Endodermal cell (in vitro differentiated cells): ENCODE measurements around the gene CNGB1. TPM values are rescaled to one million over a fixed set of nuclear protein-coding genes. Genes with fewer than 3 reads are reported as not detected.
"Not testable (repeated sequence)": the region's sequence is repeated elsewhere in the genome, so short reads cannot be mapped to it uniquely, and the experiment has no call there.

ENCODE experiments used
- DNase-seq: peaks from one replicate; pipeline ENCODE4 v3.0.0-alpha.2; 2017
- H3K27ac ChIP-seq: 2 replicates; pipeline ENCODE4 v1.5.1; 2013; ENCODE audit warnings: mild to moderate bottlenecking, low read depth, low read length, moderate library complexity
- H3K27me3 ChIP-seq: 2 replicates; pipeline ENCODE4 v1.6.1; 2013; ENCODE audit warnings: mild to moderate bottlenecking, low read length, moderate library complexity; ENCODE audit not compliant: insufficient read depth, control insufficient read depth, poor library complexity, severe bottlenecking
- H3K36me3 ChIP-seq: 2 replicates; pipeline ENCODE4 v1.7.0; 2013; ENCODE audit warnings: mild to moderate bottlenecking, low read length, moderate library complexity; ENCODE audit not compliant: control insufficient read depth, insufficient read depth
- H3K4me1 ChIP-seq: one replicate; pipeline ENCODE4 v1.7.0; 2013; ENCODE audit warnings: low read length; ENCODE audit not compliant: control insufficient read depth, insufficient read depth
- H3K4me3 ChIP-seq: 2 replicates; pipeline ENCODE4 v1.5.1; 2013; ENCODE audit warnings: mild to moderate bottlenecking, low read length, moderate library complexity
- H3K9ac ChIP-seq: 2 replicates; pipeline ENCODE4 v1.6.1; 2013; ENCODE audit warnings: mild to moderate bottlenecking, low read length, moderate library complexity; ENCODE audit not compliant: poor library complexity, severe bottlenecking; ENCODE audit errors: extremely low read depth
- H3K9me3 ChIP-seq: 2 replicates; pipeline ENCODE4 v1.6.1; 2013; ENCODE audit warnings: mild to moderate bottlenecking, low read length, moderate library complexity; ENCODE audit not compliant: control insufficient read depth
- H3K27ac Mint-ChIP-seq: 2 replicates; pipeline ENCODE4 v1.8.0; 2020; ENCODE audit warnings: mixed read lengths
- H3K27me3 Mint-ChIP-seq: 2 replicates; pipeline ENCODE4 v1.8.0; 2021; ENCODE audit warnings: mild to moderate bottlenecking, mixed read lengths; ENCODE audit not compliant: insufficient read depth
- H3K36me3 Mint-ChIP-seq: 2 replicates; pipeline ENCODE4 v1.8.0; 2020; ENCODE audit warnings: low read depth, mixed read lengths
- H3K4me1 Mint-ChIP-seq: 2 replicates; pipeline ENCODE4 v1.8.0; 2020; ENCODE audit warnings: mixed read lengths
- H3K4me3 Mint-ChIP-seq: 2 replicates; pipeline ENCODE4 v1.8.0; 2020; ENCODE audit warnings: mild to moderate bottlenecking, moderate library complexity, mixed read lengths
- H3K9me3 Mint-ChIP-seq: 2 replicates; pipeline ENCODE4 v1.8.0; 2020; ENCODE audit warnings: mild to moderate bottlenecking, mixed read lengths
- WGBS, 2 experiments: methylation state at CpG; one replicate each; pipeline versions ENCODE4 v1.1.5 to v1.1.7; 2013; ENCODE audit warnings: missing lambda C conversion rate in 2 of 2, mixed read lengths in 1 of 2; ENCODE audit not compliant: insufficient coverage in 1 of 2, insufficient read length in 1 of 2; 5-methylcytosine and 5-hydroxymethylcytosine counted together
- total RNA-seq, 2 donors: library from RNA; stranded (reverse); fragmentation: NEBNext Ultra II Directional in 1 of 2; extraction: Animal tissue kit (Norgen Biotek cat#: 25700) in 1 of 2; gene quantifications; 2 replicates in 1 of 2; 3 replicates in 1 of 2; pipeline ENCODE4 v1.2.1, GENCODE V29; 2021
- TF ChIP-seq, protein P1 (sequence below): fragments of 200-600 bp; sonication (generic); conservative IDR thresholded peaks from 2 replicates; pipeline ENCODE4 v1.5.0; 2021; ENCODE audit warnings: antibody characterized with exemption, mild to moderate bottlenecking

CNGB1 gene
- total RNA-seq, 2 donors from 2014 or later, result 0.29 to 0.60 TPM

- Mint-ChIP-seq H3K27ac (no peak overlapping the region), H3K9me3 (no peaks in the 10 kb centered on the region), H3K36me3 (no peaks in the 10 kb centered on the region), H3K4me3 (no peak overlapping the region), H3K27me3 (peaks cover 1% of the 10 kb centered on the region), H3K4me1 (peaks cover 3% of the 10 kb centered on the region)
- H3K9ac ChIP-seq, result no peak overlapping the region
- peaks cover 2% of the 10 kb centered on the region for H3K4me1 ChIP-seq
- H3K36me3 ChIP-seq, result no peaks in the 10 kb centered on the region
- H3K9me3 ChIP-seq, result no peaks in the 10 kb centered on the region
- DNase-seq, result peak; percentile 6
- H3K4me3 ChIP-seq, result no peak overlapping the region
- H3K27me3 ChIP-seq, result no peaks in the 10 kb centered on the region
- WGBS, 2 experiments, result 83 to 95% methylated on average over 2 to 3 of the region's 4 CpGs
- H3K27ac ChIP-seq, result no peak overlapping the region
- TF ChIP-seq, protein P1, sequence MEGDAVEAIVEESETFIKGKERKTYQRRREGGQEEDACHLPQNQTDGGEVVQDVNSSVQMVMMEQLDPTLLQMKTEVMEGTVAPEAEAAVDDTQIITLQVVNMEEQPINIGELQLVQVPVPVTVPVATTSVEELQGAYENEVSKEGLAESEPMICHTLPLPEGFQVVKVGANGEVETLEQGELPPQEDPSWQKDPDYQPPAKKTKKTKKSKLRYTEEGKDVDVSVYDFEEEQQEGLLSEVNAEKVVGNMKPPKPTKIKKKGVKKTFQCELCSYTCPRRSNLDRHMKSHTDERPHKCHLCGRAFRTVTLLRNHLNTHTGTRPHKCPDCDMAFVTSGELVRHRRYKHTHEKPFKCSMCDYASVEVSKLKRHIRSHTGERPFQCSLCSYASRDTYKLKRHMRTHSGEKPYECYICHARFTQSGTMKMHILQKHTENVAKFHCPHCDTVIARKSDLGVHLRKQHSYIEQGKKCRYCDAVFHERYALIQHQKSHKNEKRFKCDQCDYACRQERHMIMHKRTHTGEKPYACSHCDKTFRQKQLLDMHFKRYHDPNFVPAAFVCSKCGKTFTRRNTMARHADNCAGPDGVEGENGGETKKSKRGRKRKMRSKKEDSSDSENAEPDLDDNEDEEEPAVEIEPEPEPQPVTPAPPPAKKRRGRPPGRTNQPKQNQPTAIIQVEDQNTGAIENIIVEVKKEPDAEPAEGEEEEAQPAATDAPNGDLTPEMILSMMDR, result no peak
Observed at GRCh38 chr16:57876210-57876609, 94.7 kb downstream of the CNGB1 start.

DNA sequence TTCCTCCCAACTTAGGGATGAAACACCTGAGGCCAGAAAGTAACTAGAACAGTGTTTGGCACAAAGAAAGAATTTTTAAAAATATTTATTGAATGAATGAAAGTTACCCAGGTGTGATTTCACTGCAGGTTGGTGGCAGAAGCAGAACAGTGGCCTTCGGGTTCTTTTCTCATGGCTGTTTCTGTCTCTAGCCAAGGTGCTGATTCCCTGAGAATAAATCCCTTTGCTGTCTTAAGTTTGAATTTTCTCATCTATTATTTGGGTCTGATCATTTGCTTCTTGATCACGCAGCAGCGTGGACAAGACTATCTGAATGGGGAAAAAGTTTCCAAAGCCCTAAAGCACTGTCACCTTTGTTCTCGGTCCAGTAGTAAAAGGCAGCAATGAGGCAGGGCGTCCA, 95.6 kb downstream of the CNGB1 start:
- TF ChIP-seq, protein P1, result no peak
- H3K27ac Mint-ChIP-seq, result no peak overlapping the region
- H3K4me3 Mint-ChIP-seq, result no peak overlapping the region
- no peaks in the 10 kb centered on the region for H3K36me3 ChIP-seq
- DNase-seq, result peak; percentile 48
- H3K36me3 Mint-ChIP-seq, result no peaks in the 10 kb centered on the region
- H3K9ac ChIP-seq, result no peak overlapping the region
- H3K9me3 Mint-ChIP-seq, result no peaks in the 10 kb centered on the region
- H3K9me3 ChIP-seq, result no peaks in the 10 kb centered on the region
- no peak overlapping the region for H3K27ac ChIP-seq
- H3K4me1 ChIP-seq, result peaks cover 2% of the 10 kb centered on the region
- no peak overlapping the region for H3K4me3 ChIP-seq
- H3K27me3 Mint-ChIP-seq, result peaks cover 2% of the 10 kb centered on the region
- WGBS, 2 experiments, result 84% methylated on average over 5 of the region's 5 CpGs; no CpG with 5 or more reads in 1 of the 2 experiments
- no peaks in the 10 kb centered on the region for H3K27me3 ChIP-seq
- H3K4me1 Mint-ChIP-seq, result no peaks in the 10 kb centered on the region

- WGBS, 2 experiments, result 22% methylated on average over 6 to 11 of the region's 11 CpGs
- peak; percentile 79 for DNase-seq
- H3K36me3 Mint-ChIP-seq, result no peaks in the 10 kb centered on the region
- TF ChIP-seq, protein P1, result no peak
- peak overlapping the region; percentile 38 for H3K4me3 Mint-ChIP-seq
- H3K27ac ChIP-seq, result no peak overlapping the region
- no peak overlapping the region for H3K4me3 ChIP-seq
- H3K4me1 Mint-ChIP-seq, result no peaks in the 10 kb centered on the region
- H3K27me3 Mint-ChIP-seq, result peaks cover 1% of the 10 kb centered on the region
- no peaks in the 10 kb centered on the region for H3K9me3 ChIP-seq
- H3K27me3 ChIP-seq, result no peaks in the 10 kb centered on the region
- H3K9ac ChIP-seq, result no peak overlapping the region
- no peaks in the 10 kb centered on the region for H3K9me3 Mint-ChIP-seq
- H3K27ac Mint-ChIP-seq, result no peak overlapping the region
- H3K36me3 ChIP-seq, result no peaks in the 10 kb centered on the region
- peaks cover 2% of the 10 kb centered on the region for H3K4me1 ChIP-seq
Observed at GRCh38 chr16:57873218-57873617, 97.7 kb downstream of the CNGB1 start.

DNA sequence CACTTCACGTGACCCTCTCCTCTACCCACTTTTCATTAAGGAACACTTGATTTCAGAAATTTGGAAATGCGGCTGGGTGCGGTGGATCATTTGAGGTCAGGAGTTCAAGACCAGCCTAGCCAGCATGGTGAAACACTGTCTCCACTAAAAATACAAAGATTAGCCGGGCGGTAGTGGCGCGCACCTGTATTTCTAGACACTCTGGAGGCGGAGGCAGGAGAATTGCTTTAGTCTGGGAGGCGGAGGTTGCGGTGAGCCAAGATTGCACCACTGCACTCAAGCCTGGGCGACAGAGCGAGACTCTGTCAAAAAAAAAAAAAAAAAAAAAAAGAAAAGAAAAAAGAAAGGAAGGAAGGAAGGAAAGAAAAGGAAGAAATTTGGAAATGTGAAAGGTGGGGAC, 98.2 kb downstream of the CNGB1 start:
- not testable (repeated sequence) for H3K27me3 ChIP-seq, H3K9me3 Mint-ChIP-seq, H3K36me3 Mint-ChIP-seq, H3K9me3 ChIP-seq, H3K27me3 Mint-ChIP-seq, H3K4me1 ChIP-seq, H3K4me3 ChIP-seq, H3K36me3 ChIP-seq, H3K4me1 Mint-ChIP-seq, H3K27ac Mint-ChIP-seq, H3K9ac ChIP-seq, H3K27ac ChIP-seq
- peak overlapping the region; percentile 38 for H3K4me3 Mint-ChIP-seq
- DNase-seq, result peak; percentile 38
- WGBS, 2 experiments, result 93 to 96% methylated on average over 11 to 12 of the region's 12 CpGs
